HK-2 (cell line): Measurements from ENCODE around the gene TBCC.
"Not testable (repeated sequence)": the region's sequence is repeated elsewhere in the genome, so short reads cannot be mapped to it uniquely, and the experiment has no call there.

Experiments
- DNase-seq: peaks from one replicate; pipeline ENCODE4 v3.0.0-alpha.2; 2018; ENCODE audit not compliant: unreplicated experiment

Gene TBCC, protein sequence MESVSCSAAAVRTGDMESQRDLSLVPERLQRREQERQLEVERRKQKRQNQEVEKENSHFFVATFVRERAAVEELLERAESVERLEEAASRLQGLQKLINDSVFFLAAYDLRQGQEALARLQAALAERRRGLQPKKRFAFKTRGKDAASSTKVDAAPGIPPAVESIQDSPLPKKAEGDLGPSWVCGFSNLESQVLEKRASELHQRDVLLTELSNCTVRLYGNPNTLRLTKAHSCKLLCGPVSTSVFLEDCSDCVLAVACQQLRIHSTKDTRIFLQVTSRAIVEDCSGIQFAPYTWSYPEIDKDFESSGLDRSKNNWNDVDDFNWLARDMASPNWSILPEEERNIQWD

DNA sequence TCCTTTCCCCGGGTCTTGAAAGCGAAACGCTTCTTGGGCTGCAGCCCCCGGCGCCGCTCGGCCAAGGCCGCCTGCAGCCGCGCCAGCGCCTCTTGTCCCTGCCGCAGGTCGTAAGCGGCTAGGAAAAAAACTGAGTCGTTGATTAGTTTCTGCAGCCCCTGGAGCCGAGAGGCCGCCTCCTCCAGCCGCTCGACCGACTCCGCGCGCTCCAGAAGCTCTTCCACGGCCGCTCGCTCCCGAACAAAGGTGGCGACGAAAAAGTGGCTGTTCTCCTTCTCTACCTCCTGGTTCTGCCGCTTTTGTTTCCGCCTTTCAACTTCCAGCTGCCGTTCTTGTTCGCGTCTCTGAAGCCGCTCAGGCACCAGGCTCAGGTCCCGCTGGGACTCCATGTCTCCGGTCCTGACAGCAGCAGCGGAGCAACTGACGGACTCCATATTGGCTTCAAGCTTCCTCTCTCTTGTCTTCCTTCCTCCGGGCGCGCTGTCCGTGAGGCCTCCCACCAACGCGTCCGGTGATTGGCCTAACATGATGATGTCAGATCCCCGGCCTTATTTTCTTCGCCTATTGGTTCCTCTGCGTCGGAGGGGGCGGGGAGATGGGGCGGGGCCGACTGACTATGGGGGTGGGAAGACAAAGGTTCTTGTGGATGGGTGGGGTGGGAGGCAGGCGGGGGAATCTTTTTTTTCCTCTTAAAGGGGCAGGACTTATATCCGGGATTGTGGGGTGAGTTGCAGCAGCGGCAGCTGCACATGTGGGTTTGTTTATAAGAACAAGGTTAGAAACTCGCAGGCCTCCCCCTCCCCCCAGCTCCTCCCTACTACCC, at the start of gene TBCC:
Gene TBCC (minus strand): TSS at position 464 of the 823 bp plus-strand sequence. CDS start 30 bp downstream, at position 434.
- DNase-seq: peak; percentile 98

DNA sequence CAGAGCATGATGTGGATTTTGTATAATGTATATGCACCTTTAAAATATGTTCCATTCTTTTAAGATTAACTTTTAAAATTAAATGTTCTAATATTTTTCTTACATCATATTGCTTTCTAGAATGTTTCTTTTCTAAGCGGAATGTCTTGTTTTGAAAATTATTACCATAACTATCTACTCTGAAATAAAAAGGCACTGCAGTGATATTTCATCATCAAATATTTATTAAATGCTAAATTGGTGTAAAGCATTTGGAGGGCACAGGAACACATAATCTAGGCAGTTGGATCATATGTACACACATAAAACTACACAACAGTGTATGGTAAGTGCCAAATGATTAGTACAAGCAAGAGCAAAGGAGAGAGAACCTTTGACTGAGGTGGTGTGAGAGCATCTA, 49.7 kb upstream of the TBCC start:
- no peak for DNase-seq

DNA sequence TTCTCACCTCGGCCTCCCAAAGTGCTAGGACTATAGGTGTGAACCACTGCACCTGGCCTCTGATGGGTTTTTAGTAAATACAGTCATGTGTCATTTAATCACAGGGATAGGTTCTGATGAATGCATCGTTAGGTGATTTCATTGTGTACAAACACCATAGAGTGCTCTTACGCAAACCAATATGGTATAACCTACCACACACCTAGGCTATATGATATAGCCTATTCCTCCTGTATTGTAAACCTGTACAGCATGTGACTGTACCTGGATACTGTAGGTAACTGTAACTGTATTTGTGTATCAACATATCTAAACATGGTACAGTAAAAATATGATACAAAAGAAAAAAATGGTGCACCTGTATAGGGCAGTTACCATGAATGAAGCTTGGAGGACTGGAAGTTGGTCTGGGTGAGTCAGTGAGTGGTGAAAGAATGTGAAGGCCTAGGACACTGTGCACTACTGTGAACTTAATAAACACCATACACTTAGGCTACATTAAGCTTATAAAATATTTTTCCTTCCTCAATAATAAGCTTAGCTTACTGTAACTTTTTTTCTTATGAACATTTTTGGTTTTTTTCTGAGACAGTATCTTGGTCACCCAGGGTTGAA, 45.9 kb upstream of the TBCC start:
- no peak for DNase-seq

DNA sequence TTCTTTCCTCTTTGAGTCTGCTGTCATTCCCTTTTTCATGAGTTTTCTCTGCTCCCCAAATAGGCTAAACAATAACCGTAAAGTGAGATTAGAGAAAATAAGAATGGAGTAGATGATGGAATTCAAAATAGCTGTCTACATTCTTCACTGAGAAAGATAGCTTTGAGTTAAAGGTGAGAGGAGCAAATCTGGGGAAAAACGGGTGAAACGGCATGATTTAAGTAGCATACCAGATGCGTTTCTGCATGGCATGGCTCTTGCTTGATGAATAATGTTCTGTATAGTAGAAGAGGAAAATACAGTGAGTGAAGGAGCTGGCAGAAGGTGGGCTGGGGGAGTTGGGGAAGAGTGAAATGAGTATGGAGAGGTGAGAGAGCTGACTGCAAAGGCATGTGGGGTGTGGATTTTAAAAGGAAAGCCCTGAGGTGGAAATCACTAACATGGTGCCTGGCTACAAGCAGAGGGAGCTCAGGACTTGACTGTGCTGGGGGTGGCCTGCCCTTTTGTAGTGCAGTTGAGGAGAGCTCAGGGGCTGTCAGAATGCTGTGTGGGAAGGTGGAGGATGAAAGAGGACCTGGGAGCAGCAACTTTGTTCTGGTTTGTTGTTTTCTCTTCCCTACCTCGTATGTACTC, 44.8 kb upstream of the TBCC start:
- DNase-seq: no peak

DNA sequence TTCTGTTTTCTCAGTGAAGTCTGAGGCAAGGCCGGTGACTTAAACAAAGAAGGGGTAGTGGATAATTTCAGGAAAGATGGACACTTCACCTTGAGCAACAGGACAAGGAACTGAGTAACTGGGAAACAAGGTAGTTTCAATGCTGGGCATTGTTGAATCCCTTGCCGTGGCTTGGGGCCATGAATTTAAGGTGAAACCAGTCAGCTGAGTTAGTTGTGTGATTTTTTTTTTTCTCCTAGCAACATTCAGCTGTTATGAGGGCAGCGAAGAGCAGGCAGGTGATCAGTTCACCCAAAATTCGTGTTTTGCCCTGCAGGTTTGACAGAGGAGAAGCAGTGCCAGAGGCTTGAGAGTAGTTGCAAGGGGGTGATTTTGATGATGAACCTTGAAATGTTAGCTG, 42.8 kb upstream of the TBCC start:
- DNase-seq: no peak

DNA sequence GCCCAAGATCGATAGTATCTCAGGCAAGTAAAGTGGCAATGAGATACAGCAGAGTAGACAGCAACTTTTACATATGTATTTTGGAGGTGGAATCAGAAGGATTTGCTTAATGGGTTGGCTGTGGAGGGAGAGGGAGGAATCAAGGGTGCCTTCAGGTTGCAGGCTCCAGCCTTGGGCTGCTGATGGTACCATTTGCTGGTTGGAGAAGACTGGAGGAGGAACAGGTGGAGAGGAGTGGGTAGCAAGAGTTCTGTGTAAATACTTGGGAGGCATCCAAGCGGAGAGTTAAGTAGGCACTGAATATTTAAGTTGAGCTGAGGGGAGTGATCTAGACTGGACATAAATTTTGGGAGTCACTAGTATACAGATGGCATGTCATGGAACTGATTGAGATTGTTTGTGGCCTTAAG, 41.2 kb upstream of the TBCC start:
- no peak for DNase-seq

DNA sequence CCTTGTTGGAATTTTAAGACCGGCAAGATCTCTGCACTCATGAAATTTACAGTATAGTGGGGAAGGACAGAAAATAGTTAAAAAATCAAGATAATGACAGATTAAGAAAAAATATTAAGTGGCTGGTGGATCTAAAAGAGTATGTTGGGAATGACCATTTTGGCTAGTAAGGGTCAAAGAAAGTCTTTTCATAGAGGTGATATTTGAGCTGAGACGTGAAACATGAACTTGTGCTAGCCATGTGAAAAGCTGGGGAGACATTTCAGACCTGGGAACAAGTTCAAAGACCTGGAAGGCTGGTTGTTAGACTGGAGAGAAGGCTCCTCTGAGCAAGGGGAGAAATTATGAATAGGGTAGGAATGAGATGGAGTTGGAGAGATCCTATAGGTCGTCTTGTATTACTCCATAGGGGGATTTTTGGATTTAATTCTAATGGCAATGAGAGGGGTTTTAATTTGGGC, 40.7 kb upstream of the TBCC start:
- DNase-seq: no peak

DNA sequence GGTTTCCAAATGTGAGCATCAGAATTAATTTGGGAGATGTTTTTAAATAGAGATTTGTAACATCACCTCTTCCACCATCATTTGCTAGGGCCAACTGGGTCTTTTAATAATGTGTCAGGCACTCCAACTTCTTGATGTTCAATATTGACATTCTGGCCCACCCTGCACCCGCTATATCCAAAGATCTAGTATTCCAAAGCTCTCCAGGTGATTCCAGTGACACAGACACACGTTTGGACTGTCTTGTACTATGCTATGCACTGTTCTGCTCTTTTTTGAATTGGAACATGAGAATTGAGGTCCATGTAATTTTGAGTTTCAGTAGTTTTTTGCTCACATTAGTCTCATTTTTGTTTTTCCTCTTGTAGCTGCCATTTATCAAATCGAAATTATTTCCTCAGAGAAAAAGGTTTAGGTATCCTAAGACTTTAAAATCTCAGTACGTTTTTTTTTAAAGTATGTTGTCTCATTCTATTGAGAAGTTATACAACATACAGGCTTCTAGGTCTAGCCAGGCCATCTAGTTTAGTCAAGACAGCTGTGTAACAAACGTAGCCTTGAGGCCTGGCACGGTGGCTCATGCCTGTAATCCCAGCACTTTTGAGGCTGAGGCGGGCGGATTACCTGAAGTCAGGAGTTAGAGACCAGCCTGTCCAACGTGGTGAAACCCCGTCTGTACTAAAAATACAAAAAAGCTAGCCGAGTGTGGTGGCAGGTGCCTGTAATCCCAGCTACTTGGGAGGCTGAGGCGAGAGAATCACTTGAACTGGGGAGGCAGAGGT, 39.0 kb upstream of the TBCC start:
- no peak for DNase-seq

DNA sequence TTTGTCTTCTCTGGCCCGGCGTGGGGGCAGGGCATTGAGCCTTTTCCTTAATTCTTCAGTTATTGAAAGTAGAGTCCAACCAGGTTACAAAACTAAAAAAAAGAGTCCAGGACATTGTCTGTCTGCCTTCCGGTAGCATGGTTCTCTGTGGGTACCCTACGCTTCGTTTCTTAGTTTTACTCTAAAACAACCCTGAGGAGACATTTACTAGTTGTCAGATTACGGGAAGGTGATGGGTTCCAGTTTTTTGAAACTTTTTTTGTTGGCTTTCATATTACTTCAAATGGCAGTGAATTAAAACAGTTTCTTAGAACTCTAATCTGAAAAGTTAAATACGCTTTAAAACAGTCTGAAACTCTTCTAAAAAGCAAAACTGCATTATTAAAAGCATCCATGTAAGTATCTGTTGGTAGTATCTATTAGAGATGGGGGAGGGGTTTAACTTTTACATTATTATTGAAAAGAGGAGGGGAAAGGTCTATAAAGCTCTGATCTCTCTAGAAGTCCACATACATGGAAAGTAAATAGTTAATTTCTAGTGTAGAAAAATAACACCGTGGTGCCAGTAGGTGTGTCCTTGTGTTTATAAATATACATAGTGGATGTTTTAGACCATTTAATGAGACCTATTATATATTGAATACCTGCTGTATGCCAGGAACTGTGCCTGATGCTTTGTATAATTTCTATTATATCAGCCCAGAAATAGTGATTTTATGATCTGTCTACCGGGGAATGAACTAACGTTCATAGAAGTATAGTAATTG, 38.2 kb upstream of the TBCC start:
- DNase-seq: no peak

DNA sequence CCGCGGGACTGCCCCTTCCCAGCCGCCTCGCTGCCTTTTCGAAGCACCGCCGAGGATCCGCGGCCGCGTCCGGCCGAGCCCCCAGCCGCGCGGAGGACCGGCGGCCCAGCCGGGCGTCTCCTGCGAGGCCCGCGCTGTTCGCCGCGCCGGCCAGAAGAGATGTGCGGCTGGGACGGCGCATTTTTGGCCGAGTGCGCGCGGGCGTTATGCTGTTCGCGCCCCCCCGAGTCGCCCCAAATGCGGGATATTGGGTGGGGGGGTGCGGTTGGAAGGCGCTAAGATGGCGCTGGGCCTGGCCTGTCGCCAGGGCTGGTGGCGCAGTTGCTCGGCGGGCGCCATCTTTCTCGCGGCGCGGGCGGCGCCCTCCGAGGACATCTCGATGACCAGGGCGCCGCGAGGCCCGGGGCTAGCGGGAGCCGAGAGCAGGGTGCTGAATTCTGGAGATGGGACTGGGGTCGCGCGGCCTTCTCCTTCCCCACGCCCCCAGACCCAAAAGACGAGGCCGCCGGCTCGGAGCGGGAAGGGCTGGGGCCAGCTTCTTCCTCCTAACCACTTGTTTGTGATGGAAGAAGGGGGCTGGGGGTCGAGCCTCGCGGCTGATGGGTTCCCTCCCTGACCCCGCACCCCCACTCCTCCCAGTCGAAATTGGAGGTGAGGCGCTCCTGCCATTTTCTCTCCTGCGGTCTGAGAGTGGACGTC, 37.4 kb upstream of the TBCC start:
- DNase-seq: peak; percentile 74

DNA sequence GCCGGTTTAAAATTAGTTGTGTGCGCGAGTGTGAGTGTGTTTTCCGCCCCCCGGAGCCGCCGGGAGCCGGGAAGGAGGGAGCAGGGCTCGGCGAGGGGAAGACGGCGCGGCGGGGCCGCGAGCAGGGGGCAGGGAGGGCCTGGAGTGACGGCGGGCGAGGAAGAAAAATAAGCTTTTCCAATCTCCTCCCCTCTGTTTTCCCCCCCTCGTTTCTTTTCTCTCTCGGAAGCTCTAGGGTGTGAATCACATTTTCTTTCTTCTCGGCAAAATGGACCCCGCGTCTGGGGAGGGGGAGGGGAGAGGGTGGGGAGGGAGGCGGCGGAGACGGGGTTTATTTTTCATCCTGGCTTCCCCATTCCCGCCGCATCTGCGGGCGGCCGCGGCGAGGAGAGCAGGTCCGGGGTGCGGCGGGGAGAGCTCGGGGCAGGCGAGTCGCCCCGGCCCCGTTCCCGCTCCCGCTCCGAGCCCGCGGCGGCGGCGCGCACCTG, 36.8 kb upstream of the TBCC start:
- DNase-seq: peak; percentile 88

DNA sequence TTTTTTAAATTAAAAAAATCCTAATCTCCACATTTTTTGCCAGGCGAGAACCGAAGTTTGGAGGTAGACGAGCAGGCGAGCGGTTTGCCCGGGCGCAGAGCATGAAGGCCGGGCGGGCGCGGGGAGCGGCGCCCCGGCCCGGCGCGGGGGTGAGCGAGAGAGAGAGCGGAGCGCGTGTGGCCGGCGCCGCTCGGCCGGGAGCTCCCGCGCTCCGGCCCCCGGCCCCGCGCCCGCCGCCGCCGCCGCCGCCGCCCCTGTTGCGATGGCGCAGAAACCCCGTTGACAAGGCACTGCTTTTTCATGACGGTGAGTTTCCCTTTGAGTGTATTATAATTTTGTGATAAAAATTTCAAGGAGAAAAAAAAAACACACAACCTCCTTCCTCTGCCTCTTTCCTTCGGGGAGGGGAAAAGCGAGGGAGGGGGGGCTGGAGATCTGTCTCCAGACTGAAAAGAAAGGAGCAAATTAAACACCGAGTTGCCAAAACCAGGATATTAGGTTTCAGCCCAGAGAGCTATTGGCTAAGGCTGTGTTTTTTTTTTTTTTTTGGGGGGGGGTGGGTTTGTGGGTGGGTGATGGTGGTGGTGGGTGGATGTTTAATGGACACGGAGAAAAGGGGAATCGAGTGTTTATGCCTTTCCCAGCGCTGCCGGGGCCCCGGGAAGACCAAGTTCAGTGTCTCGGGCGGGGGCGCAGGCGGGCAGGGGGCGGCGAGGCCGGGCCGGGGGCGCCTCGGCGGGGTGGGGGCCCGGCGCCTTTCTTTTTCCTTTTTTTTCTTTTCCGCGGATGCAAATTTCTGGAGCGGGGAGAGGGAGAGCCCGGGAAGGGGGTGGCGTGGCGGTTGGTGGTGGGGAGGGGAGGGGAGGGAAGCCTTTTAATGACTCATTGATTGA, 36.1 kb upstream of the TBCC start, which contains the start of gene BICRAL:
Gene BICRAL (plus strand): TSS at position 257 of the 893 bp plus-strand sequence. CDS start 39,971 bp downstream, outside the sequence.
- peak; percentile 55 for DNase-seq

DNA sequence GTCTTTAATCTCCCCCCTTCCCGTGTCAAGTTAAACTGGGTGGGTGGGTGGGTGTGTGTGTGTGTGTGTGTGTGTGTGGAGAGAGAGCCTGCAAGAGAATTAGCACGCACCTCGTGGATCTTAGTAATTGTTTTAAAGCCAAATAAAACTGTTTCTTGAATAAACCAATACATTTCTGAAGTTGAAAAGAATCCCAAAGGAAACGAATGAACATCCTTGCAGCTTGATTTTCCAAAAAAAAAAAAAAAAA, 35.6 kb upstream of the TBCC start:
- no peak for DNase-seq

DNA sequence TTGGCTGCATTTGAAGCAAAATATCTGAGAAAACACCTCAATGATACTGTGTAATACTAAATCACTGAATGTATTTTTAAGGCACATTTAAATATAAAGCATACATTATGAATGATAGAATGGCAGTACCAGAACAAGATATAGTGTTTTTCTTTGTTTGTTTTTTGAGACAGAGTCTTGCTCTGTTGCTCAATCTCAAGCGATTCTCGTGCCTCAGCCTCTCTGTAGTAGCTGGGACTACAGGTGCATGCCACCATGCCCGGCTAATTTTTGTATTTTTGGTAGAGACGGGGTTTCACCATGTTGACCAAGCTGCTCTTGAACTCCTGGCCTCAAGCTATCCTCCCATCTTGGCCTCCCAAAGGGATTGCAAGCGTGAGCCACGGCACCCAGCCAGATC, 33.6 kb upstream of the TBCC start:
- no peak for DNase-seq

DNA sequence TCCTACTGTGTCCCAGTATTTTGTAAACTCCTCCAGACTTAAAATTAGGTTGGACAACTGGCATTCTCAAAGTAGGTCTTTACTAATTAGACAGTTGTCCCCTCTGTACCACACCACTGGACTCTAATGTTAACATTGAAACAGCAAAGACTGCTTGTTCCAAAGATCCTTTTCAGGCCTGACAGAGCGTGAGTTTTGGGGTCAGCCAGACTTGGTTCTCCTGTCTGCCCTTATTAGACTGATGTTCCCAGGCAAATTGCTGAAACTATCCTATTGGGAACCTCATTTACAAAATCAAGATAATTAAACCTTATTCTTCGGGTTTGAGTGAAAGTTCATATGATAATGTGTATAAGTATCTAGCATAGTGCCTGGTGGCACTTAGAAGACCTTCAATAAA, 32.2 kb upstream of the TBCC start:
- no peak for DNase-seq

DNA sequence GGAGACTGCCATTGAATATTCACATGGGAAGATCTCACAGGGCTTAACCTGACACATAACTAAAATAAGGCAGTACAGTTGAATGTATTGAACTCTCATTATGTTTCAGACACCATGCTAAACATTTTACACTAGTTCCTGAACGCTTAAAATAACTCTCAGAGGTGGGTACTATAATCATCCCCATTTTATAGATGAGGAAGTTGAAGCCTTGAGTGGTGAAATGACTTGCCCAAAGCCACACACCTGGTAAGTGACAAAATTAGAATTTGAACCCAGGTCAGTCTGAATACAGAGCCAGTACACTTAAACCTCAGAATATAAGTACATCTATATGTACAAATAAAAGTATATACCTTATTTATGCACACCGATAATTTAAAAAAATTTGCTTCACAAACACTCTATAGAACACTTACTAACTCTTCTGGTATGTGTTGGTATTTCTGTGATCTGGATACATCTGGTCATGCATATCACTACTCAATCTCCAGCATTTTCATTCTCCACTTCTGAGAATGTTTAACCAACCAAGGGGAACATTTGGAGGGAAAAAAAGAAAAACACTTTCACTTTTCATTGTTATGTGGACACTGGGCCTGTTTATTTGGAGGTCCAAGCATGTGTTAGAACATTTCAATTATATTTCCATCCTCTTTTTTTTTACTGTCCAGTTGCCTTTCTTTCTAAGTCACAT, 31.4 kb upstream of the TBCC start:
- no peak for DNase-seq

DNA sequence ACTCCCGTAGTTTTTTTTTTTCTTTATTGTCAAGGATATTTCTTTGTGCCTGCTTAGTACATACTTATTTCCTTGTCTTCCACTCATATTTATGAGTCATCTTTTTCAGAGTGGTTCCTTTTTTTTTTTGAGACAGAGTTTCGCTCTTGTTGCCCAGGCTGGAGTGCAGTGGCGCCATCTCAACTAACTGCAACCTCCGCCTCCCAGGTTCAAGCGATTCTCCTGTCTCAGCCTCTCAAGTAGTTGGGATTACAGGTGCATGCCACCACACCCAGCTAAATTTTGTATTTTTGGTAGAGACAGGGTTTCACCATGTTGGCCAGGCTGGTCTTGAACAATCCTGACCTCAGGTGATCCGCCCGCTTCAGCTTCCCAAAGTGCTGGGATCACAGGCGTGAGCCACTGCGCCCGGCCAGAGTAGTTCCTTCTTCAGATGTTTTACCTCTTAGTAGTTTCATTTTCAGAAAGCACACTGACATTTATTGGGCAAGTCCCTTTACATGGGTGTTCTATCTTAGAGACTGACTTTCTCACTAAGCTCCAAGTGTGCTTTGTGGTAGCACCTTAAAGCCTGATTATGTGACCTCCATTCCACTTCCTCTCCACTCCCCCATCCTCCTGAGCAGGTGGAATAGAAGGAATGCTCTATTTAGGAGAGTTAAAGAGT, 29.1 kb upstream of the TBCC start:
- DNase-seq: not testable (repeated sequence)

DNA sequence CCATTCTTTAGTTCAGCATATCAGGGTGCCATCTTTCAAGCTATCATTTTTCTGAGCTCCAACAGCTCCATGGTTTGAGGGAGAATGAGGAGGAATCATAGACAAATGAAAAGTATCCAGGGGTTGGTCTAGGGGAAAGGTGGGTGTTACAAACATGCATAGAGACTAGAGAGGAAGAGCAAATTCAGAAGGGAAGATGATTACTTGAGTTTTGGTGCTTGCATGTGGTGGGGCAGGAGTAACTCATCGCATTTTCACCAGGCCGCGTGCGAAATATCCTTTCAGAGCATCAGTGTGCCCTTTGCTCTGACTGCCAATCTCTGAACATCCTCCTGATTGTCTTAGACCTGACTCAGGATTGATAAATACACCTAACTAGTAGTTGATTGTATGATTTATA, 28.3 kb upstream of the TBCC start:
- DNase-seq: no peak
